HFFc6 (cell line): Measurements from ENCODE around the gene NECTIN4. TPM values are rescaled to one million over a fixed set of nuclear protein-coding genes. Genes with fewer than 3 reads are reported as not detected.

ENCODE experiments used
- DNase-seq: peaks from one replicate; pipeline ENCODE4 v3.0.0-alpha.2; 2018
- H3K27ac Mint-ChIP-seq: 2 replicates; pipeline ENCODE4 v1.8.0; 2020; ENCODE audit warnings: mild to moderate bottlenecking, mixed read lengths
- H3K27me3 Mint-ChIP-seq: 2 replicates; pipeline ENCODE4 v1.8.0; 2021; ENCODE audit warnings: mild to moderate bottlenecking, moderate library complexity, mixed read lengths; ENCODE audit not compliant: insufficient read depth
- H3K36me3 Mint-ChIP-seq: 2 replicates; pipeline ENCODE4 v1.8.0; 2021; ENCODE audit warnings: low read depth, mixed read lengths
- H3K4me1 Mint-ChIP-seq: 2 replicates; pipeline ENCODE4 v1.8.0; 2020; ENCODE audit warnings: low read depth, mixed read lengths
- H3K4me3 Mint-ChIP-seq: 2 replicates; pipeline ENCODE4 v1.8.0; 2020; ENCODE audit warnings: mild to moderate bottlenecking, moderate library complexity, mixed read lengths
- H3K9me3 Mint-ChIP-seq: 2 replicates; pipeline ENCODE4 v1.8.0; 2020; ENCODE audit warnings: mild to moderate bottlenecking, mixed read lengths
- total RNA-seq, 6 experiments: library from RNA; stranded (reverse); fragmentation: NEBNext Ultra II Directional; extraction: Animal tissue kit (Norgen Biotek cat#: 25700); gene quantifications; 2 replicates in 1 of 6; 3 replicates in 5 of 6; pipeline ENCODE4 v1.2.3, GENCODE V29; 2021
- TF ChIP-seq, protein P1 (sequence below): fragments of 200-600 bp; sonication (generic); IDR thresholded peaks from 2 replicates; pipeline ENCODE4 v1.5.0; 2021; ENCODE audit warnings: antibody characterized with exemption, mild to moderate bottlenecking

NECTIN4 gene
- total RNA-seq, 6 experiments from 2014 or later = 0.09 to 0.14 TPM; not detected in 4

DNA sequence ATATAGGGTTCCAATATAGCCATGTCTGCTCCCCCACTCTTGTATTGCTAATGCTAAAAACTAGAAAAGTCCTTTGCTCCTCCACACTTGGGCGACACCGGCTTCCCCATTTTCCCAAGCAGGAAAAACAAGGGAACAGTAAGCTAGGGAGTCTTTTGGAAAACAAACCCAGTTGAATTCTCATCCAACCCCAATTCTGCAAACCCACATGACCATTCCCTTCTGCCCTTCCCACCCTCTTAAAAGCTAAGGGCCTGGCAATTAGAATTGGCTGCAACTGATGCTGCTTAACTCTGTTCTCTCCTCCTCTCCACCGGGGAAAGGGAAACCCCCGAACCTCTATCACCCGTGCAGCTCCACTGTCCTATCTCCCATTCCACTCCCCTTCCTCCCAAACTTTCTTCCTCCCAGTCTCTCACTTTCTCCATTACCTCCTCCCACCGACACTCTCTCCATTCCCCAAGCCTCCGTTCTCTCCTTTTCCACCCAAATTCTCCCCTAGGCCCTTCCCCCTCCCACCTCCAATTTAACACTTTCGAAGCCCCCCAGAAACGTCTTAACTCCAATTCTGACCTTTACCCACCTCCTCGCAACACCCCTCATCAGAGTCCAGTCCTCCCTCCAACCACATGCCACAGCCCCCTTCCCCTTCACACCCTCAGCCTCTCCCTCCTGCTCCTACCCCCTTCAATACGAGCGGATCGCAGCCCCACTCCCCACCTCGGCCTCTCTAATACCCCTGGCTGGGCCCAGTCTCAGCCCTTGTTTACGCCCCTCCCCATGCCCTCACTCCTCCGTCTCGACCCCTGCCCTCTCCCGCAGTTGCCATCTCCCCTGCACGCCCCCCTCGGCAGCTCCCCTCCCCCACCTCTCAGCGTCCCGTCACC lies 42.4 kb upstream of the NECTIN4 start:
- Mint-ChIP-seq H3K27me3 (0 out of 2 replicates have a peak, but pooled peaks cover 1% of the 10 kb centered on the region), H3K4me3 (no peak overlapping the region)

DNA sequence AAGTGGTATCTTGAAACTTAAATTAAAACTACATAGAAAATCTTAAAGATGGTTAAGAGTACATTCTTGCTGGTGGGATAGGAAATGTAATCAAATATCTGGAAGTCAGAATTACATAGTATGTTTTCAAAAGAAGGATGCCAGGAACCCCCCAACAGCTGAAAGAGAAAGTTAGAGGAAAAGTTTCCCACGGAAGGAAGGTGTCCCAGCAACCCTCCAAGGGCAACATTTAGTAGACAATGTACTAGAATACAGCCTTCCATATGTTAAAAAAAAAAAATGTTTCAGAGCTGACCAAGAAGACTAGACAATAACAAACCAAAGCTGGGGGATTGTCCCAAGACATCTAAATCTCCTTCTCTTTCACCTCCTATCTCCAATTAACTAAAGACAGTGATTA lies 40.9 kb upstream of the NECTIN4 start:
- no peak overlapping the region for H3K4me3 Mint-ChIP-seq

More for the DNA sequence above, 42.4 kb upstream of the NECTIN4 start:
- peak; percentile 33 for DNase-seq
- TF ChIP-seq, protein P1, sequence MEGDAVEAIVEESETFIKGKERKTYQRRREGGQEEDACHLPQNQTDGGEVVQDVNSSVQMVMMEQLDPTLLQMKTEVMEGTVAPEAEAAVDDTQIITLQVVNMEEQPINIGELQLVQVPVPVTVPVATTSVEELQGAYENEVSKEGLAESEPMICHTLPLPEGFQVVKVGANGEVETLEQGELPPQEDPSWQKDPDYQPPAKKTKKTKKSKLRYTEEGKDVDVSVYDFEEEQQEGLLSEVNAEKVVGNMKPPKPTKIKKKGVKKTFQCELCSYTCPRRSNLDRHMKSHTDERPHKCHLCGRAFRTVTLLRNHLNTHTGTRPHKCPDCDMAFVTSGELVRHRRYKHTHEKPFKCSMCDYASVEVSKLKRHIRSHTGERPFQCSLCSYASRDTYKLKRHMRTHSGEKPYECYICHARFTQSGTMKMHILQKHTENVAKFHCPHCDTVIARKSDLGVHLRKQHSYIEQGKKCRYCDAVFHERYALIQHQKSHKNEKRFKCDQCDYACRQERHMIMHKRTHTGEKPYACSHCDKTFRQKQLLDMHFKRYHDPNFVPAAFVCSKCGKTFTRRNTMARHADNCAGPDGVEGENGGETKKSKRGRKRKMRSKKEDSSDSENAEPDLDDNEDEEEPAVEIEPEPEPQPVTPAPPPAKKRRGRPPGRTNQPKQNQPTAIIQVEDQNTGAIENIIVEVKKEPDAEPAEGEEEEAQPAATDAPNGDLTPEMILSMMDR = no peak
- no peak overlapping the region for H3K27ac Mint-ChIP-seq
- peaks cover 31% of the 10 kb centered on the region for H3K4me1 Mint-ChIP-seq
- H3K36me3 Mint-ChIP-seq = peaks cover 32% of the 10 kb centered on the region
- no peaks in the 10 kb centered on the region for H3K9me3 Mint-ChIP-seq

DNA sequence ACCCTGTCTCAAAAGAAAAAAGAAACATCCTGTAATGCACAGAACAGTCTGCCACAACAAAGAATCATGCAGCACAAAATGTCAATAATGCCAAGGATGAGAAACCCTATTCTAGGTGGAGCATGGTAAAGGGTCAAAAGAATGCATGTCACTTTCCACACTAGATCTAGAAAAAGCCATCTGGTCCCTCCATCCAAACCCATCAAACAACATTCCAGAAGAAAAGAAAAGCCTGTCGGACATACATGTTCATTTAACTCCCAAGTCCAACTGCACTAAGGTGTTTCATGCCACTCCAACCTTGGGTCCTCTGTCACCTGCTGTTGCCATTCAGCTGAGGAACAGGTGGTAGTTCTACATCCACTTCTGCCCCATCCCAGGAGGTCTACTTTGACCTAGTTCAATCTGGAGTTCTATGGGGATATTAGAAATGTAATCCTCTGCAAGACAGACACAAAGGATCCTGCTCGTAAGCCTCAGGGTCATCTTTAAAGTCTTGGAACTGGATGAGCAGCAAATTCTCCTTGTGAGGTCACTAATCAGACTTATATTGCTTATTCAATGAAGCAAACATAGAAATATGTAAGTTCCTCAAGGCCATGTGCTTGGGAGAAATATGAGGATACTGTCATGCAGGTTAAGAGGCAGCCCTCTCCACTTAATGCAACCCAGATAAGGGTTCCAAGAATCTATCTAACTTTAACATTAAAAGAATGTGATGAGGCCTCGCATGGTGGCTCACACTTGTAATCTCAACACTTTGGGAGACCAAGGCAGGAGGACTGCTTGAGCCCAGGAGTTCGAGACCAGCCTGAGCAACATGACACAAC lies 39.4 kb upstream of the NECTIN4 start:
- H3K4me3 Mint-ChIP-seq = no peak overlapping the region
- H3K36me3 Mint-ChIP-seq = peaks cover 52% of the 10 kb centered on the region

More for the DNA sequence above, 40.9 kb upstream of the NECTIN4 start:
- no peak overlapping the region for H3K27ac Mint-ChIP-seq
- 0 out of 2 replicates have a peak, but pooled peaks cover 1% of the 10 kb centered on the region for H3K27me3 Mint-ChIP-seq
- H3K9me3 Mint-ChIP-seq = no peaks in the 10 kb centered on the region
- TF ChIP-seq, protein P1 = no peak
- DNase-seq = no peak
- peaks cover 40% of the 10 kb centered on the region for H3K4me1 Mint-ChIP-seq
- peaks cover 46% of the 10 kb centered on the region for H3K36me3 Mint-ChIP-seq

DNA sequence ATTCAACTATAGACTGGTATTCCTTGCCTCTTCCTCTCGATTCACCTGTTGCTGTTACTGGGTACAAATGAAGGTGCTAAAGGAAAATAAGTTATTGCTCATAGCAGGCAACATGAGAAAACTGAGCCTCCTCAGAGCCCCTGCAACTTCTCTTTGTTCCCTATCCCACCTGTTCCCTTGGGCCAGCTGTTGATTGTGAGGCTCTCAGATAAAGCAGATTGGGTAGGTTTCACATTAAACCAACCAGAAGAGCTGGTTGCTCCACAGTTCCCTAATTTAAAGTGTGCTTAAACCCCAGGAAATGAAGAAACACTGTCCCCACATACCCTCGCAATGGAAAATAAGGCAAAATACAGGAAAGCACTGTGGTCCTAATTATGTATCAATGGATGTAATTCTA lies 38.3 kb upstream of the NECTIN4 start:
- Mint-ChIP-seq H3K27ac (no peak overlapping the region), H3K4me3 (no peak overlapping the region)

More for the DNA sequence above, 39.4 kb upstream of the NECTIN4 start:
- Mint-ChIP-seq H3K27me3 (0 out of 2 replicates have a peak, but pooled peaks cover 1% of the 10 kb centered on the region), H3K27ac (no peak overlapping the region), H3K4me1 (peaks cover 40% of the 10 kb centered on the region), H3K9me3 (no peaks in the 10 kb centered on the region)
- no peak for DNase-seq
- TF ChIP-seq, protein P1 = no peak

DNA sequence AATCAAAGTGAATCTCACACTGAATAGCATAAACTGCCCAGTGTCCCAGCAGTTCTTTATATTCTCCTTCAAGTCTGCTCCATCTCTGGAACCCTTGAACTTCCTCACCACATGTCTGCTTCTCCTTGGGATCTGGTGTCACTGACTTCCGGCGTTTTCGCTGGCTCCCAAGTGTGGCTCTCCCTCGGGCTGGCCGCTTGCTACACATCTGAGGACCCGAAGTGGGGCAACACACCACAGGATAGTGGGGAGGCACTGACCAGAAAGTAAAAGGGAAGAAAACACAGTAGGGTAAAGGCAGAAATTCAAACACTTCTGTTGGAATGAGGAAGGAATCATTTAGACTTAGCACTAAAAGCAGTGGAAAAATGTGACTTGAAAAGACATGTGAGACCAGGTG lies 33.6 kb upstream of the NECTIN4 start:
- H3K27ac Mint-ChIP-seq = no peak overlapping the region
- H3K4me3 Mint-ChIP-seq = no peak overlapping the region
- H3K36me3 Mint-ChIP-seq = peaks cover 36% of the 10 kb centered on the region
- DNase-seq = no peak
- TF ChIP-seq, protein P1 = no peak
- H3K9me3 Mint-ChIP-seq = no peaks in the 10 kb centered on the region
- H3K27me3 Mint-ChIP-seq = no peaks in the 10 kb centered on the region; the same call in 1 of the 2 replicates
- peaks cover 42% of the 10 kb centered on the region for H3K4me1 Mint-ChIP-seq

More for the DNA sequence above, 38.3 kb upstream of the NECTIN4 start:
- no peak for DNase-seq
- Mint-ChIP-seq H3K4me1 (peaks cover 40% of the 10 kb centered on the region), H3K9me3 (no peaks in the 10 kb centered on the region), H3K27me3 (0 out of 2 replicates have a peak, but pooled peaks cover 1% of the 10 kb centered on the region), H3K36me3 (peaks cover 52% of the 10 kb centered on the region)
- TF ChIP-seq, protein P1 = no peak
